ENCODE measurements around the gene LDLR.

Gene LDLR

GRCh38 chr19:11136400-11137101, 47.3 kb downstream of the LDLR start:
- no peak for TF ChIP-seq CTCF (IDR thresholded peaks at IDR 0.05)

- peak; percentile 73 for TF ChIP-seq CTCF (IDR thresholded peaks at IDR 0.05)
Observed at GRCh38 chr19:11137542-11138384, 48.5 kb downstream of the LDLR start.

- TF ChIP-seq CTCF (IDR thresholded peaks at IDR 0.05): no peak
Observed at GRCh38 chr19:11138601-11139300, 49.5 kb downstream of the LDLR start.

- TF ChIP-seq CTCF (IDR thresholded peaks at IDR 0.05): no peak
Observed at GRCh38 chr19:11140896-11141295, 51.6 kb downstream of the LDLR start.

GRCh38 chr19:11141937-11142527, 52.8 kb downstream of the LDLR start:
- TF ChIP-seq CTCF (IDR thresholded peaks at IDR 0.05): no peak

GRCh38 chr19:11142528-11143171, 53.4 kb downstream of the LDLR start:
- TF ChIP-seq CTCF (IDR thresholded peaks at IDR 0.05): no peak

- TF ChIP-seq CTCF (IDR thresholded peaks at IDR 0.05): no peak
Observed at GRCh38 chr19:11145536-11145924, 56.3 kb downstream of the LDLR start.

Data from LNCAP (cell line).